ENCODE results near the gene LPAR3.

LPAR3 gene

GRCh38 chr1:84833194-84833593 lies 59.8 kb downstream of the LPAR3 start:
- no peak for DNase-seq
- intact Hi-C loops (cut with DNase I): no loop called here

GRCh38 chr1:84830136-84830535 lies 62.9 kb downstream of the LPAR3 start:
- intact Hi-C loops (cut with DNase I): no loop called here
- no peak for DNase-seq

- no peak for DNase-seq
- intact Hi-C loops (cut with DNase I): no loop called here
These were observed 65.0 kb downstream of the LPAR3 start for GRCh38 chr1:84827976-84828375.

- intact Hi-C loops (cut with DNase I): no loop called here
- DNase-seq: no peak
These were observed 65.5 kb downstream of the LPAR3 start for GRCh38 chr1:84827555-84827954.

GRCh38 chr1:84825161-84825560 lies 67.8 kb downstream of the LPAR3 start:
- intact Hi-C loops (cut with DNase I): no loop called here
- no peak for DNase-seq

- no peak for DNase-seq
- intact Hi-C loops (cut with DNase I): no loop called here
These were observed 69.0 kb downstream of the LPAR3 start for GRCh38 chr1:84823991-84824390.

- intact Hi-C loops (cut with DNase I): no loop called here
- no peak for DNase-seq
These were observed 69.5 kb downstream of the LPAR3 start for GRCh38 chr1:84823511-84823910.

- peak in 6 of 10 donors; percentile 7 to 82 (median 50) for DNase-seq
- intact Hi-C loops (cut with DNase I): no loop called here
These were observed 82.7 kb downstream of the LPAR3 start for GRCh38 chr1:84810343-84810742.

GRCh38 chr1:84809023-84809422 lies 84.0 kb downstream of the LPAR3 start:
- intact Hi-C loops (cut with DNase I): no loop called here
- DNase-seq: no peak

GRCh38 chr1:84803604-84804003 lies 89.4 kb downstream of the LPAR3 start:
- intact Hi-C loops (cut with DNase I): no loop called here
- no peak for DNase-seq

- no peak for DNase-seq
- intact Hi-C loops (cut with DNase I): no loop called here
These were observed 90.3 kb downstream of the LPAR3 start for GRCh38 chr1:84802567-84803232.

GRCh38 chr1:84800090-84801073 lies 92.6 kb downstream of the LPAR3 start:
- intact Hi-C loops (cut with DNase I): no loop called here
- DNase-seq: no peak

- intact Hi-C loops (cut with DNase I): no loop called here
These were observed 95.4 kb downstream of the LPAR3 start for GRCh38 chr1:84797603-84798002.

GRCh38 chr1:84795966-84796600 lies 96.9 kb downstream of the LPAR3 start:
- intact Hi-C loops (cut with DNase I): no loop called here
- DNase-seq: no peak

More at GRCh38 chr1:84797603-84798002, 95.4 kb downstream of the LPAR3 start:
- DNase-seq: no peak

GRCh38 chr1:84795213-84795612 lies 97.8 kb downstream of the LPAR3 start:
- intact Hi-C loops (cut with DNase I): no loop called here

GRCh38 chr1:84792421-84792820 lies 100.6 kb downstream of the LPAR3 start:
- no peak for DNase-seq
- intact Hi-C loops (cut with DNase I): no loop called here

More at GRCh38 chr1:84795213-84795612, 97.8 kb downstream of the LPAR3 start:
- DNase-seq: no peak

- intact Hi-C loops (cut with DNase I): no loop called here
- no peak for DNase-seq
These were observed 104.0 kb downstream of the LPAR3 start for GRCh38 chr1:84789014-84789413.

- intact Hi-C loops (cut with DNase I): no loop called here
- no peak for DNase-seq
These were observed 107.6 kb downstream of the LPAR3 start for GRCh38 chr1:84785271-84786036.

GRCh38 chr1:84782881-84783280 lies 110.1 kb downstream of the LPAR3 start:
- no peak for DNase-seq
- intact Hi-C loops (cut with DNase I): no loop called here
